ENCODE data around the gene ABHD14A.

DNA sequence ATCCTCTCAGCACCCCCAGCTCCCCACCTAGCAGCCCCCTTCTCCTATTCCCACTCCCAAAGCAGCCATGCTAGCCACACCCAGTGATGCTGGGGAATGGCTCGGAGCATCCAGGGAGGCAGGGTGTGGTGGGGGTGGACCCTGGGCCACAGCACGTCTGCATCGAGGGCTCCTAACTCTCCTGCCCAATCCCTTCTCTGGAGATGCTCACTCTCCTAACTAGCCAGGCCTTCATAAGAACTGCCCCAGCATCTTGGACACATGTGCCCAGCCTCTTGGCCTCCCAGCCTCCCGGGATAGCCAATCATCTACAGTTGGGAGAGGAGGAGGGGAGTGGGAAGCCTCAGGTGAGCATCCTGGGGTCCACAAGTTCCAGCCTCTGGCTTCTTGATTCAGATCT, 10.3 kb upstream of the ABHD14A start:
- no peak for TF ChIP-seq ZNF274 (IDR thresholded peaks at IDR 0.05; ENCODE audit: low read depth, low read length)
- TF ChIP-seq YY1 (IDR thresholded peaks at IDR 0.05; ENCODE audit: insufficient read depth, insufficient read length), result no peak
- no peak for TF ChIP-seq SUZ12 (IDR thresholded peaks at IDR 0.05; ENCODE audit: extremely low read depth, insufficient read depth, insufficient read length)

Measured in NT2/D1 (cell line).